IMR-90 (cell line): ENCODE results near the gene KCNJ18. TPM values are rescaled to one million over a fixed set of nuclear protein-coding genes. Genes with fewer than 3 reads are reported as not detected.
"Not testable (repeated sequence)": the region's sequence is repeated elsewhere in the genome, so short reads cannot be mapped to it uniquely, and the experiment has no call there.

Experiments
- ATAC-seq: fragments of 200-7000 bp; cut with Tn5 transposase; 2 replicates; pipeline ENCODE4 v1.9.1; 2020; ENCODE audit warnings: low read depth, mild to moderate bottlenecking, moderate library complexity
- BruUV-seq: library from RNA; stranded (reverse); fragments of 400-500 nt; replicated peaks from 2 replicates; lab custom pipeline; 2021; lab: Mats Ljungman, UMichigan
- CTCF ChIA-PET: fragments of 300-600 bp; formaldehyde crosslinking; extraction: SDS; loops from one replicate; lab custom pipeline; 2021; ENCODE audit warnings: antibody characterized with exemption; lab: Yijun Ruan, JAX
- POLR2A ChIA-PET: fragments of 300-600 bp; sonication (Branson Sonifier 250); formaldehyde crosslinking; loops from one replicate; lab custom pipeline; 2022; ENCODE audit warnings: antibody characterized with exemption; ENCODE audit not compliant: unreplicated experiment; lab: Charles Lee
- DNase-seq: peaks from one replicate; pipeline ENCODE4 v3.0.0; 2013
- H2AFZ ChIP-seq: replicated peaks from 2 replicates; pipeline ENCODE3; 2013; ENCODE audit warnings: low read length, mild to moderate bottlenecking; ENCODE audit not compliant: poor library complexity
- H2AK5ac ChIP-seq: 2 replicates; pipeline ENCODE4 v1.6.1; 2013; ENCODE audit warnings: low read depth, low read length, inconsistent platforms
- H2AK9ac ChIP-seq: replicated peaks from 2 replicates; pipeline ENCODE3; 2013; ENCODE audit warnings: mild to moderate bottlenecking, low read depth, low read length, moderate library complexity; ENCODE audit not compliant: poor library complexity
- H2BK120ac ChIP-seq: 2 replicates; pipeline ENCODE4 v1.6.1; 2013; ENCODE audit warnings: low read depth, low read length, inconsistent platforms
- H2BK15ac ChIP-seq: 3 replicates; pipeline ENCODE4 v1.6.1; 2013; ENCODE audit warnings: low read depth, low read length, inconsistent platforms
- H2BK20ac ChIP-seq: 2 replicates; pipeline ENCODE4 v1.6.1; 2013; ENCODE audit warnings: low read depth, mild to moderate bottlenecking, inconsistent platforms, low read length, moderate library complexity
- H2BK5ac ChIP-seq: 2 replicates; pipeline ENCODE4 v1.6.1; 2013; ENCODE audit warnings: mild to moderate bottlenecking, low read depth, low read length, inconsistent platforms; ENCODE audit not compliant: poor library complexity, severe bottlenecking
- H3K14ac ChIP-seq: replicated peaks from 2 replicates; pipeline ENCODE4 v1.6.1; 2013; ENCODE audit warnings: low read depth, low read length, inconsistent platforms
- H3K18ac ChIP-seq: 2 replicates; pipeline ENCODE4 v1.6.1; 2013; ENCODE audit warnings: low read depth, low read length, control low read depth
- H3K23ac ChIP-seq: 2 replicates; pipeline ENCODE4 v1.6.1; 2013; ENCODE audit warnings: low read depth, low read length, inconsistent platforms
- H3K27ac ChIP-seq: 2 replicates; pipeline ENCODE4 v1.5.1; 2013; ENCODE audit warnings: mild to moderate bottlenecking, control low read depth, low read length; ENCODE audit not compliant: insufficient read depth
- H3K27me3 ChIP-seq: 2 replicates; pipeline ENCODE4 v1.6.1; 2013; ENCODE audit warnings: low read length; ENCODE audit not compliant: control insufficient read depth, insufficient read depth
- H3K36me3 ChIP-seq: 2 replicates; pipeline ENCODE4 v1.6.1; 2013; ENCODE audit warnings: low read length, mixed read lengths; ENCODE audit not compliant: control insufficient read depth, insufficient read depth
- H3K4ac ChIP-seq: 2 replicates; pipeline ENCODE4 v1.6.1; 2013; ENCODE audit warnings: low read depth, low read length, inconsistent platforms
- H3K4me1 ChIP-seq: 2 replicates; pipeline ENCODE4 v1.6.1; 2013; ENCODE audit warnings: low read length, mixed read lengths; ENCODE audit not compliant: control insufficient read depth, insufficient read depth
- H3K4me2 ChIP-seq: 2 replicates; pipeline ENCODE4 v1.6.1; 2013; ENCODE audit warnings: low read depth, mild to moderate bottlenecking, control low read depth, low read length, moderate library complexity
- H3K4me3 ChIP-seq: 2 replicates; pipeline ENCODE4 v1.5.1; 2013; ENCODE audit warnings: low read depth, mild to moderate bottlenecking, control low read depth, low read length, moderate library complexity; ENCODE audit not compliant: insufficient read depth
- H3K56ac ChIP-seq: 2 replicates; pipeline ENCODE4 v1.6.1; 2013; ENCODE audit warnings: low read length, inconsistent platforms; ENCODE audit not compliant: insufficient read depth; ENCODE audit errors: extremely low read depth
- H3K79me1 ChIP-seq, 2 experiments: 2 replicates each; pipeline ENCODE4 v1.6.1; 2013; ENCODE audit warnings: low read length in 2 of 2, inconsistent platforms in 1 of 2, low read depth in 1 of 2
- H3K9ac ChIP-seq: 2 replicates; pipeline ENCODE4 v1.6.1; 2013; ENCODE audit warnings: low read depth, low read length, control low read depth
- H3K9me1 ChIP-seq: 2 replicates; pipeline ENCODE4 v1.6.1; 2013; ENCODE audit warnings: low read length, inconsistent platforms; ENCODE audit not compliant: insufficient read depth
- H3K9me3 ChIP-seq: 2 replicates; pipeline ENCODE4 v1.6.1; 2013; ENCODE audit warnings: low read length; ENCODE audit not compliant: control insufficient read depth, insufficient read depth
- H4K20me1 ChIP-seq: 2 replicates; pipeline ENCODE4 v1.6.1; 2013; ENCODE audit warnings: low read length, inconsistent platforms; ENCODE audit not compliant: insufficient read depth
- H4K5ac ChIP-seq: 2 replicates; pipeline ENCODE4 v1.6.1; 2013; ENCODE audit warnings: mild to moderate bottlenecking, low read depth, low read length, control low read depth
- H4K8ac ChIP-seq, 2 experiments: 2 replicates each; pipeline ENCODE4 v1.6.1; 2013; ENCODE audit warnings: low read depth in 2 of 2, low read length in 2 of 2, control low read depth in 1 of 2, inconsistent platforms in 1 of 2
- H4K91ac ChIP-seq: 2 replicates; pipeline ENCODE4 v1.6.1; 2013; ENCODE audit warnings: low read depth, low read length, inconsistent platforms; ENCODE audit not compliant: insufficient read depth
- WGBS, 2 experiments: methylation state at CpG; one replicate each; pipeline versions ENCODE4 v1.1.5 to v1.1.7; 2013; ENCODE audit warnings: missing lambda C conversion rate in 2 of 2; ENCODE audit not compliant: insufficient read length in 1 of 2; ENCODE audit errors: extremely low coverage in 2 of 2; 5-methylcytosine and 5-hydroxymethylcytosine counted together
- dilution Hi-C: fragments of 300-500 bp; cut with HindIII; formaldehyde crosslinking; loops from one replicate; pipeline ENCODE4 v1.14.3; 2018; ENCODE audit warnings: low sequenced_read_pairs; ENCODE audit not compliant: unreplicated experiment
- in situ Hi-C: fragments of 300-500 bp; cut with MboI; formaldehyde crosslinking; loops from 3 replicates; pipeline ENCODE4 v1.14.3; 2019; ENCODE audit warnings: low sequenced_read_pairs, inconsistent platforms, mixed read lengths
- intact Hi-C: fragments of 100-400 bp; cut with micrococcal nuclease; formaldehyde crosslinking; loops from 2 replicates; pipeline ENCODE4 v1.10.0; 2022
- polyA plus RNA-seq, 3 experiments: library from polyadenylated mRNA; depleted of rRNA; stranded (reverse); fragments of >200 nt; gene quantifications; 2 replicates each; pipeline ENCODE4 v1.2.3, GENCODE V29; 2012; ENCODE audit warnings: low replicate concordance in 1 of 3
- total RNA-seq: library from RNA; depleted of rRNA; stranded (reverse); fragments of >200 nt; gene quantifications from 2 replicates; pipeline ENCODE4 v1.2.3, GENCODE V29; 2012

Gene KCNJ18
- total and polyA plus RNA-seq, 2 of the 4 experiments (the other 2 are of a cell fraction) = not detected

GRCh38 chr17:21659635-21660034 is 32.7 kb upstream of the KCNJ18 start:
- in situ Hi-C loops, H2BK120ac ChIP-seq, H3K4me3 ChIP-seq, H2BK15ac ChIP-seq, H3K4me2 ChIP-seq, BruUV-seq, H2BK5ac ChIP-seq, H2AK5ac ChIP-seq, H2AFZ ChIP-seq, H2BK20ac ChIP-seq, H3K9ac ChIP-seq, DNase-seq, H3K9me1 ChIP-seq, H3K9me3 ChIP-seq, H3K4ac ChIP-seq, H4K20me1 ChIP-seq, H3K23ac ChIP-seq, H3K56ac ChIP-seq, H3K14ac ChIP-seq, intact Hi-C loops, ATAC-seq, H4K5ac ChIP-seq, H3K4me1 ChIP-seq, POLR2A ChIA-PET, H4K91ac ChIP-seq, H3K79me1 ChIP-seq, CTCF ChIA-PET, H3K36me3 ChIP-seq, H4K8ac ChIP-seq, H3K27me3 ChIP-seq, H3K27ac ChIP-seq, H3K18ac ChIP-seq, H2AK9ac ChIP-seq, dilution Hi-C loops: not testable (repeated sequence)
- WGBS, 2 experiments = 18% methylated on average over 4 of the region's 7 CpGs; no CpG with 5 or more reads in 1 of the 2 experiments

GRCh38 chr17:21661455-21661854 is 30.9 kb upstream of the KCNJ18 start:
- H4K5ac ChIP-seq, H2BK5ac ChIP-seq, H3K4me1 ChIP-seq, BruUV-seq, H2AFZ ChIP-seq, H3K4me2 ChIP-seq, H3K27ac ChIP-seq, H3K9me1 ChIP-seq, H3K27me3 ChIP-seq, H3K56ac ChIP-seq, H3K18ac ChIP-seq, H3K9me3 ChIP-seq, H4K8ac ChIP-seq, POLR2A ChIA-PET, H4K20me1 ChIP-seq, H3K14ac ChIP-seq, H2AK9ac ChIP-seq, H2BK15ac ChIP-seq, ATAC-seq, dilution Hi-C loops, H2BK120ac ChIP-seq, H3K9ac ChIP-seq, DNase-seq, H3K79me1 ChIP-seq, H3K4me3 ChIP-seq, H4K91ac ChIP-seq, H3K23ac ChIP-seq, in situ Hi-C loops, H3K36me3 ChIP-seq, H2BK20ac ChIP-seq, intact Hi-C loops, H2AK5ac ChIP-seq, H3K4ac ChIP-seq: not testable (repeated sequence)
- WGBS, 2 experiments = no CpG with 5 or more reads among the region's 1 CpG
- CTCF ChIA-PET = interaction anchor here (0.6 kb wide), 1 partner anchor 10 kb away, joined by 3 read pairs; no protein-coding TSS in a partner anchor
